ENCODE data around the gene HSPA12A. TPM values are rescaled to one million over a fixed set of nuclear protein-coding genes. Genes with fewer than 3 reads are reported as not detected.

Gene HSPA12A
- total and polyA plus RNA-seq, 4 donors: 2.0 to 9.8 (median 5.0) TPM

DNA sequence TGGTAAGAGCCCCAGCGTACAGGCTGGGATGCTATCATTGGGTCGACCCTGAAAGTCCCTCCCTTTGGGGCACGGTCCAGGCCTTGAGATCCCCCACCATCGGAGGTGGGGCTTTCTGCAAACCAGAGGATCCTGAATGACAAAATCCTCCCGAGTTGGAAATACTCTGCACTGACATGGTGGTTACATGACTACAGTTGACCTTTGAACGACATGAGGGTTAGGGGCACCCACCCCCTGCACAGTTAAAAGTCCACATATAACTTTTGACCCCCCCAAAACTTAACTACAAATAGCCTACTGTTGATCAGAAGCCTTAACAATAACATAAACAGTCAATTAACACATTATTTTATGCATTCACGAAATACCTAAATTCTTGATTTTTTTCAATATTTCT lies 13.1 kb downstream of the HSPA12A start:
- Histone ChIP-seq H3K9me3 (ENCODE audit: control insufficient read depth in 4 of 4, insufficient read depth in 3 of 4, low read length in 3 of 4) (no peaks in the 10 kb centered on the region), H3K9ac (ENCODE audit: insufficient read depth in 1 of 2, low read length in 2 of 2) (no peak overlapping the region), H3K4me3 (no peak overlapping the region), H3K27ac (ENCODE audit: low read depth in 1 of 2, low read length in 1 of 2) (no peak overlapping the region), H3K36me3 (ENCODE audit: control insufficient read depth in 4 of 4, insufficient read depth in 4 of 4, low read length in 4 of 4) (no peaks in the 10 kb centered on the region), H3K27me3 (ENCODE audit: control insufficient read depth in 3 of 3, insufficient read depth in 3 of 3, low read length in 2 of 3) (no peaks in the 10 kb centered on the region), H3K4me1 (ENCODE audit: control insufficient read depth in 5 of 5, insufficient read depth in 5 of 5, low read length in 5 of 5) (peaks cover 0 to 2% (median 0%) of the 10 kb centered on the region in 5 donors)
- ATAC-seq (ENCODE audit: insufficient read depth, low FRiP score) (no peak), DNase-seq (no peak)
- 85 to 88% methylated on average over 7 of the region's 7 CpGs for WGBS, 2 donors
- TF ChIP-seq, protein P1, sequence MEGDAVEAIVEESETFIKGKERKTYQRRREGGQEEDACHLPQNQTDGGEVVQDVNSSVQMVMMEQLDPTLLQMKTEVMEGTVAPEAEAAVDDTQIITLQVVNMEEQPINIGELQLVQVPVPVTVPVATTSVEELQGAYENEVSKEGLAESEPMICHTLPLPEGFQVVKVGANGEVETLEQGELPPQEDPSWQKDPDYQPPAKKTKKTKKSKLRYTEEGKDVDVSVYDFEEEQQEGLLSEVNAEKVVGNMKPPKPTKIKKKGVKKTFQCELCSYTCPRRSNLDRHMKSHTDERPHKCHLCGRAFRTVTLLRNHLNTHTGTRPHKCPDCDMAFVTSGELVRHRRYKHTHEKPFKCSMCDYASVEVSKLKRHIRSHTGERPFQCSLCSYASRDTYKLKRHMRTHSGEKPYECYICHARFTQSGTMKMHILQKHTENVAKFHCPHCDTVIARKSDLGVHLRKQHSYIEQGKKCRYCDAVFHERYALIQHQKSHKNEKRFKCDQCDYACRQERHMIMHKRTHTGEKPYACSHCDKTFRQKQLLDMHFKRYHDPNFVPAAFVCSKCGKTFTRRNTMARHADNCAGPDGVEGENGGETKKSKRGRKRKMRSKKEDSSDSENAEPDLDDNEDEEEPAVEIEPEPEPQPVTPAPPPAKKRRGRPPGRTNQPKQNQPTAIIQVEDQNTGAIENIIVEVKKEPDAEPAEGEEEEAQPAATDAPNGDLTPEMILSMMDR (IDR thresholded peaks at IDR 0.05; ENCODE audit: control extremely low read depth, extremely low read depth): no peak

DNA sequence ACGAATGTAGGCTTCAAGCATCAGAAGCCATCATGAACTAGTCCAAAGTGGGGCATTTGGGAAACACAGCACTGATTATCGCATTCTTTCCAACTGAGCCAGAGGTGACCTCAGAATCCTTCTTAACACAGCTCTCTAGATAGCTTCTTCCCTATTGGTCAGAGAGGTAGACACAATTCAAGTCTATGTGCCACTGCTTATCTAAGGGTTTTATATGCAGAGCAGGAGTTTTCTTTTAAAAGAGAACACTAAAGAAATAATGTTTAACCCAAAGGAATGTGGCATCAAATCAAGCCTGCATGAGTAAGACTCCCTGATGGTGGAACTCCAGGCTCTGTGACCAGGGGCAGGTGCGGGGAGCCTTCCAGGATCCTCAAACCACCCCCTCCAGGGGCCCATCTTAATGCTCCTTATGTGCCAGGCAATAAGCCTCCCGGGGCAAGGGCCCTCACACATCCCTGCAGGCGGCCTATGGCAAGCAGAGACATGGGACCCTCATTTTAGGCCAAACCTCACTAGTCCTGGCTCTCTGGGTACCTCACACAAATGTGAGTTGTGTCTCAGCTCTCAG lies 13.8 kb downstream of the HSPA12A start:
- H3K4me3 ChIP-seq: no peak overlapping the region
- DNase-seq (no peak), ATAC-seq (ENCODE audit: insufficient read depth, low FRiP score) (no peak)
- WGBS, 2 donors: 73 to 76% methylated on average over 5 of the region's 5 CpGs
- H3K9me3 ChIP-seq (ENCODE audit: control insufficient read depth in 4 of 4, insufficient read depth in 3 of 4, low read length in 3 of 4): no peaks in the 10 kb centered on the region
- TF ChIP-seq, protein P1 (IDR thresholded peaks at IDR 0.05; ENCODE audit: control extremely low read depth, extremely low read depth): no peak
- no peak overlapping the region for H3K9ac ChIP-seq (ENCODE audit: insufficient read depth in 1 of 2, low read length in 2 of 2)
- H3K4me1 ChIP-seq (ENCODE audit: control insufficient read depth in 5 of 5, insufficient read depth in 5 of 5, low read length in 5 of 5): peaks cover 0 to 2% (median 0%) of the 10 kb centered on the region in 5 donors
- no peak overlapping the region for H3K27ac ChIP-seq (ENCODE audit: low read depth in 1 of 2, low read length in 1 of 2)
- no peaks in the 10 kb centered on the region for H3K36me3 ChIP-seq (ENCODE audit: control insufficient read depth in 4 of 4, insufficient read depth in 4 of 4, low read length in 4 of 4)
- H3K27me3 ChIP-seq (ENCODE audit: control insufficient read depth in 3 of 3, insufficient read depth in 3 of 3, low read length in 2 of 3): no peaks in the 10 kb centered on the region

DNA sequence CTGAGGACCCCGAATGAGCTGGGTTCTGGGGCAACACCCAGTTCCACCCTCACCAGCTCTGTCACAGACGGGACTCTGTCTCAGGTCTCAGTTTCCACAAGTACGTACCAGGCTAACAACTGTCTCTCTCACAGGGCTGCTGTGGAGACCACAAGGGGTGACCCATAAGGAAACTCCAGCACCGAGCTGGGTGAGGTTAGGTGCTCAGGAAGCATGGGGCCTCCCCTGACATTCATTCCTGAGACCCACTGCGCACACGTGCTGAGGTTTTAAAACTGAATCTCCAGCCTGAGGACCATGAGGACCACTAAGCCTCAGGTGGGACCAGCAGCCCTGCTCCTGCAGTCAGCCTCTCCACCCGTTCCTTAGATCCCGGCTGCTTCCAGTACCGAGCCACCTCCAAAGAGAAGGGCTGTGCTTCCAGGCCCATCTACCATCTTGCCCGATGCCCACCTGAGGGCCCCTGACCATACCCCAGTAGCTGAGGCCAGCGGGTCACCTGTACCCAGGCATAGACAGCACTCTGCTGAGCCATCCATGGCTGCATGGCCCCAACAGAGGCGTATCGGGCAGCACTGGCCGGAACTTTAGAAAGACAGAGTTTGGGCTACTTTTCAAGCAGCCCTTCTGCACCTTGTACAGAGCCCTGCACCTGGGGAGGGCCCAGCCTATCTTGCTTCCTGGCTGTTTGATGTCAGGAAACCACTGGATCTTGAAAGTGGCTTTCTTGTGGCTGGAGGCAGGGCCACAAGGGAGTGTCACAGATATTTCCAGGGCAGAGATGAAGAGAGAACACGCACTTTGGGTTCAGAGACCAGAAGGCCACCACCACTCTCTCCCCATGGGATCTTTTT lies 18.7 kb downstream of the HSPA12A start:
- H3K27me3 ChIP-seq (ENCODE audit: control insufficient read depth in 3 of 3, insufficient read depth in 3 of 3, low read length in 2 of 3): no peaks in the 10 kb centered on the region
- 85% methylated on average over 15 of the region's 15 CpGs for WGBS, 2 donors
- no peaks in the 10 kb centered on the region for H3K9me3 ChIP-seq (ENCODE audit: control insufficient read depth in 4 of 4, insufficient read depth in 3 of 4, low read length in 3 of 4)
- TF ChIP-seq, protein P1 (IDR thresholded peaks at IDR 0.05; ENCODE audit: control extremely low read depth, extremely low read depth): no peak
- no peaks in the 10 kb centered on the region for H3K36me3 ChIP-seq (ENCODE audit: control insufficient read depth in 4 of 4, insufficient read depth in 4 of 4, low read length in 4 of 4)
- ATAC-seq (ENCODE audit: insufficient read depth, low FRiP score) (no peak), DNase-seq (no peak)
- H3K9ac ChIP-seq (ENCODE audit: insufficient read depth in 1 of 2, low read length in 2 of 2): no peak overlapping the region
- H3K4me3 ChIP-seq: no peak overlapping the region
- H3K27ac ChIP-seq (ENCODE audit: low read depth in 1 of 2, low read length in 1 of 2): no peak overlapping the region
- peaks cover 0 to 20% (median 2%) of the 10 kb centered on the region in 5 donors for H3K4me1 ChIP-seq (ENCODE audit: control insufficient read depth in 5 of 5, insufficient read depth in 5 of 5, low read length in 5 of 5)
